Peyer's patch (tissue), 4 donors: ENCODE results near the gene MYL12A.

ENCODE experiments used
- POLR2A ChIP-seq, 2 donors: fragments of 450-650 bp; IDR thresholded peaks; one replicate each; pipeline ENCODE4 v1.5.1; 2017; ENCODE audit warnings: antibody characterized with exemption in 2 of 2, mild to moderate bottlenecking in 2 of 2, moderate library complexity in 2 of 2
- TF ChIP-seq, protein P1 (sequence below), 6 experiments: fragments of 450-650 bp in 4 of 6; fragments of 200-600 bp in 2 of 6; sonication (generic) in 1 of 6; IDR thresholded peaks; one replicate each; pipeline ENCODE4 v1.5.1; 2017 to 2019; ENCODE audit warnings: antibody characterized with exemption in 6 of 6, mild to moderate bottlenecking in 3 of 6, moderate library complexity in 1 of 6

DNA sequence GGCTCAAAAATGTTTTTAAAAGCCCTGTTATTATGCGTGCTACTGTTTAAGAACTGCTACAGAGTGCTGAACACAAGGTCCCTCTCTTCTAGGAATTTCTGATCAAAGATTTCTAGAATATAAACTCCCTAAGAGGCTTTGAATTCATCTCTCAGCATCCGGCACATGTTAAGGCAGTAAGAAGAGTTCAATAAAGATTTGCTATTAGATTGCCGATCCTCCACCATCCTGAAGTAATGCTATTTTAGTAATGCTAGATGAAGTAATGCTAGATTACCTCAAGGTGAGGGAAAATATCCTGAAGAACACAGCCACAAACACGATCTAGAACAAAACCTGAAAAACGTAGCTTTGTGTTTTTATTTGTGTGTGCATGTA lies 13.4 kb downstream of the MYL12A start:
- TF ChIP-seq, protein P1, sequence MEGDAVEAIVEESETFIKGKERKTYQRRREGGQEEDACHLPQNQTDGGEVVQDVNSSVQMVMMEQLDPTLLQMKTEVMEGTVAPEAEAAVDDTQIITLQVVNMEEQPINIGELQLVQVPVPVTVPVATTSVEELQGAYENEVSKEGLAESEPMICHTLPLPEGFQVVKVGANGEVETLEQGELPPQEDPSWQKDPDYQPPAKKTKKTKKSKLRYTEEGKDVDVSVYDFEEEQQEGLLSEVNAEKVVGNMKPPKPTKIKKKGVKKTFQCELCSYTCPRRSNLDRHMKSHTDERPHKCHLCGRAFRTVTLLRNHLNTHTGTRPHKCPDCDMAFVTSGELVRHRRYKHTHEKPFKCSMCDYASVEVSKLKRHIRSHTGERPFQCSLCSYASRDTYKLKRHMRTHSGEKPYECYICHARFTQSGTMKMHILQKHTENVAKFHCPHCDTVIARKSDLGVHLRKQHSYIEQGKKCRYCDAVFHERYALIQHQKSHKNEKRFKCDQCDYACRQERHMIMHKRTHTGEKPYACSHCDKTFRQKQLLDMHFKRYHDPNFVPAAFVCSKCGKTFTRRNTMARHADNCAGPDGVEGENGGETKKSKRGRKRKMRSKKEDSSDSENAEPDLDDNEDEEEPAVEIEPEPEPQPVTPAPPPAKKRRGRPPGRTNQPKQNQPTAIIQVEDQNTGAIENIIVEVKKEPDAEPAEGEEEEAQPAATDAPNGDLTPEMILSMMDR (IDR thresholded peaks at IDR 0.05), result peak in 1 of 6 experiments; percentile 4
- no peak for TF ChIP-seq POLR2A (IDR thresholded peaks at IDR 0.05)
